Spleen (tissue), 11 donors: ENCODE measurements around the gene RXFP1. TPM values are rescaled to one million over a fixed set of nuclear protein-coding genes. Genes with fewer than 3 reads are reported as not detected.

ENCODE experiments used
- DNase-seq: peaks from one replicate; pipeline ENCODE4 v3.0.0-alpha.2; 2020
- H3K27ac ChIP-seq, 8 donors: fragments of 200-600 bp; sonication (generic) in 7 of 8; 1 replicate in 4 of 8; 2 replicates in 4 of 8; pipeline versions ENCODE4 v1.5.0 to v1.8.0; 2016 to 2021; ENCODE audit warnings: inconsistent platforms in 4 of 8, mild to moderate bottlenecking in 4 of 8, moderate library complexity in 1 of 8
- H3K27me3 ChIP-seq, 7 donors: fragments of 200-600 bp; sonication (generic) in 6 of 7; replicated peaks in 1 of 7; 1 replicate in 4 of 7; 2 replicates in 3 of 7; pipeline versions ENCODE4 v1.5.0 to v1.8.0; 2016 to 2021; ENCODE audit warnings: inconsistent platforms in 3 of 7, mild to moderate bottlenecking in 1 of 7
- H3K36me3 ChIP-seq, 6 donors: fragments of 200-600 bp; sonication (generic) in 5 of 6; 1 replicate in 4 of 6; 2 replicates in 2 of 6; pipeline versions ENCODE4 v1.5.0 to v1.8.0; 2016 to 2021; ENCODE audit warnings: inconsistent platforms in 2 of 6
- H3K4me1 ChIP-seq, 6 donors: fragments of 200-600 bp; sonication (generic) in 5 of 6; 1 replicate in 3 of 6; 2 replicates in 3 of 6; pipeline versions ENCODE4 v1.5.0 to v1.8.0; 2016 to 2021; ENCODE audit warnings: inconsistent platforms in 3 of 6
- H3K4me3 ChIP-seq, 8 donors: fragments of 200-600 bp; sonication (generic) in 7 of 8; 1 replicate in 4 of 8; 2 replicates in 4 of 8; pipeline versions ENCODE4 v1.5.0 to v1.8.0; 2016 to 2021; ENCODE audit warnings: inconsistent platforms in 4 of 8, mild to moderate bottlenecking in 4 of 8, moderate library complexity in 2 of 8
- H3K9me3 ChIP-seq, 8 donors: fragments of 200-600 bp; sonication (generic) in 7 of 8; 1 replicate in 4 of 8; 2 replicates in 4 of 8; pipeline versions ENCODE4 v1.5.0 to v1.8.0; 2016 to 2021; ENCODE audit warnings: inconsistent platforms in 4 of 8
- POLR2A ChIP-seq, 3 donors: fragments of 450-650 bp; IDR thresholded peaks; one replicate each; pipeline ENCODE4 v1.5.1; 2017; ENCODE audit warnings: antibody characterized with exemption in 3 of 3, mild to moderate bottlenecking in 1 of 3
- POLR2AphosphoS5 ChIP-seq, 3 donors: sonication (generic); formaldehyde crosslinking; IDR thresholded peaks; one replicate each; pipeline ENCODE4 v1.5.1; 2017; ENCODE audit warnings: antibody characterized with exemption in 3 of 3
- WGBS, 5 donors: extraction: QIAGEN DNeasy Blood & Tissue Kit in 3 of 5; methylation state at CpG; one replicate each; pipeline versions ENCODE4 v1.1.5 to v1.1.7; 2013 to 2018; 5-methylcytosine and 5-hydroxymethylcytosine counted together
- intact Hi-C: fragments of 100-400 bp; cut with DNase I; formaldehyde crosslinking; loops from one replicate; pipeline ENCODE4 v1.15.0; 2023; ENCODE audit warnings: low total_unique reads
- polyA plus RNA-seq, 3 donors: library from polyadenylated mRNA; stranded (reverse); fragments of 200-250 nt; gene quantifications; one replicate each; pipeline ENCODE4 v1.2.1, GENCODE V29; 2013
- total RNA-seq, 7 donors: library from RNA; depleted of rRNA in 3 of 7; stranded (reverse); fragments of >200 nt in 3 of 7; fragmentation: NEBNext Ultra II Directional in 4 of 7; extraction: Animal tissue kit (Norgen Biotek cat#: 25700) in 4 of 7; gene quantifications; one replicate each; pipeline versions ENCODE4 v1.1.0 to v1.2.1, GENCODE V29; 2016 to 2021
- TF ChIP-seq, protein P1 (sequence below), 11 experiments: fragments of 200-600 bp in 7 of 11; fragments of 450-650 bp in 4 of 11; sonication (generic) in 4 of 11; IDR thresholded peaks in 8 of 11; conservative IDR thresholded peaks in 3 of 11; 1 replicate in 7 of 11; 2 replicates in 4 of 11; pipeline versions ENCODE4 v1.4.0 to v1.8.0; 2016 to 2021; ENCODE audit warnings: antibody characterized with exemption in 11 of 11, inconsistent platforms in 4 of 11, mild to moderate bottlenecking in 1 of 11
- donor health status: healthy with polysubstance abuse.
- donor health status: DM: no; HTN: no; CAD: no; lungs with moderate emphysema.
- donor health status: DM: no; HTN: no; CAD: no.
- donor health status: Bipolar disorder and iron deficiency.
- donor health status: healthy.
- donor health status: DM: no; HTN: no; CAD: no.
- donor health status: DM: yes; HTN: yes; CAD: no.

RXFP1 gene
- total and polyA plus RNA-seq, 10 donors: 0.03 to 0.39 (median 0.12) TPM; not detected in 2

- intact Hi-C loops: no loop called here
- H3K4me1 ChIP-seq: no peaks in the 10 kb centered on the region
- 73 to 85% (median 75%) methylated on average over 7 of the region's 7 CpGs for WGBS, 5 donors
- no peak overlapping the region for H3K27ac ChIP-seq
- no peak overlapping the region for H3K4me3 ChIP-seq
- H3K27me3 ChIP-seq: no peaks in the 10 kb centered on the region
- no peaks in the 10 kb centered on the region for H3K36me3 ChIP-seq
- DNase-seq: no peak
- H3K9me3 ChIP-seq: no peaks in the 10 kb centered on the region
- TF ChIP-seq POLR2AphosphoS5 (IDR thresholded peaks at IDR 0.05) (no peak), POLR2A (IDR thresholded peaks at IDR 0.05) (no peak)
- TF ChIP-seq, protein P1, sequence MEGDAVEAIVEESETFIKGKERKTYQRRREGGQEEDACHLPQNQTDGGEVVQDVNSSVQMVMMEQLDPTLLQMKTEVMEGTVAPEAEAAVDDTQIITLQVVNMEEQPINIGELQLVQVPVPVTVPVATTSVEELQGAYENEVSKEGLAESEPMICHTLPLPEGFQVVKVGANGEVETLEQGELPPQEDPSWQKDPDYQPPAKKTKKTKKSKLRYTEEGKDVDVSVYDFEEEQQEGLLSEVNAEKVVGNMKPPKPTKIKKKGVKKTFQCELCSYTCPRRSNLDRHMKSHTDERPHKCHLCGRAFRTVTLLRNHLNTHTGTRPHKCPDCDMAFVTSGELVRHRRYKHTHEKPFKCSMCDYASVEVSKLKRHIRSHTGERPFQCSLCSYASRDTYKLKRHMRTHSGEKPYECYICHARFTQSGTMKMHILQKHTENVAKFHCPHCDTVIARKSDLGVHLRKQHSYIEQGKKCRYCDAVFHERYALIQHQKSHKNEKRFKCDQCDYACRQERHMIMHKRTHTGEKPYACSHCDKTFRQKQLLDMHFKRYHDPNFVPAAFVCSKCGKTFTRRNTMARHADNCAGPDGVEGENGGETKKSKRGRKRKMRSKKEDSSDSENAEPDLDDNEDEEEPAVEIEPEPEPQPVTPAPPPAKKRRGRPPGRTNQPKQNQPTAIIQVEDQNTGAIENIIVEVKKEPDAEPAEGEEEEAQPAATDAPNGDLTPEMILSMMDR (IDR thresholded peaks at IDR 0.05 in 8 of 11, conservative IDR thresholded peaks at IDR 0.05 in 3 of 11): no peak
Observed at GRCh38 chr4:158519226-158519625, 2.5 kb upstream of the RXFP1 start.

- 79 to 86% (median 80%) methylated on average over 7 of the region's 7 CpGs for WGBS, 5 donors
- Histone ChIP-seq H3K27me3 (no peaks in the 10 kb centered on the region), H3K4me3 (no peak overlapping the region), H3K4me1 (no peaks in the 10 kb centered on the region), H3K9me3 (no peaks in the 10 kb centered on the region), H3K36me3 (no peaks in the 10 kb centered on the region), H3K27ac (no peak overlapping the region)
- TF ChIP-seq POLR2A (IDR thresholded peaks at IDR 0.05) (no peak), POLR2AphosphoS5 (IDR thresholded peaks at IDR 0.05) (no peak)
- TF ChIP-seq, protein P1 (IDR thresholded peaks at IDR 0.05 in 8 of 11, conservative IDR thresholded peaks at IDR 0.05 in 3 of 11): no peak
- intact Hi-C loops: no loop called here
- no peak for DNase-seq
Observed at GRCh38 chr4:158523990-158524535, 2.4 kb downstream of the RXFP1 start.

- no peaks in the 10 kb centered on the region for H3K9me3 ChIP-seq
- DNase-seq: no peak
- H3K27ac ChIP-seq: no peak overlapping the region
- no peaks in the 10 kb centered on the region for H3K36me3 ChIP-seq
- TF ChIP-seq POLR2AphosphoS5 (IDR thresholded peaks at IDR 0.05) (no peak), POLR2A (IDR thresholded peaks at IDR 0.05) (no peak)
- TF ChIP-seq, protein P1 (IDR thresholded peaks at IDR 0.05 in 8 of 11, conservative IDR thresholded peaks at IDR 0.05 in 3 of 11): no peak
- H3K4me1 ChIP-seq: no peaks in the 10 kb centered on the region
- no peaks in the 10 kb centered on the region for H3K27me3 ChIP-seq
- 88 to 100% (median 92%) methylated on average over 1 of the region's 1 CpG for WGBS, 5 donors
- no peak overlapping the region for H3K4me3 ChIP-seq
- intact Hi-C loops: no loop called here
Observed at GRCh38 chr4:158527516-158527915, 5.8 kb downstream of the RXFP1 start.

GRCh38 chr4:158529505-158529904 lies 7.8 kb downstream of the RXFP1 start:
- Histone ChIP-seq H3K4me3 (no peak overlapping the region), H3K9me3 (no peaks in the 10 kb centered on the region), H3K27ac (no peak overlapping the region), H3K4me1 (no peaks in the 10 kb centered on the region), H3K27me3 (no peaks in the 10 kb centered on the region), H3K36me3 (no peaks in the 10 kb centered on the region)
- WGBS, 5 donors: 31 to 50% (median 42%) methylated on average over 1 of the region's 1 CpG
- intact Hi-C loops: no loop called here
- TF ChIP-seq, protein P1 (IDR thresholded peaks at IDR 0.05 in 8 of 11, conservative IDR thresholded peaks at IDR 0.05 in 3 of 11): no peak
- TF ChIP-seq POLR2AphosphoS5 (IDR thresholded peaks at IDR 0.05) (no peak), POLR2A (IDR thresholded peaks at IDR 0.05) (no peak)
- DNase-seq: no peak
